Omental fat pad (tissue), 4 donors: Measurements from ENCODE around the gene CCDC47. TPM values are rescaled to one million over a fixed set of nuclear protein-coding genes. Genes with fewer than 3 reads are reported as not detected.

Experiments
- ATAC-seq: fragments of 150-250 bp; one replicate; pipeline ENCODE4 v1.9.1; 2016; ENCODE audit warnings: mild to moderate bottlenecking, moderate library complexity; ENCODE audit not compliant: low FRiP score
- DNase-seq: peaks from one replicate; pipeline ENCODE4 v3.0.0-alpha.2; 2019; ENCODE audit warnings: low spot score
- total RNA-seq, 4 donors: library from RNA; depleted of rRNA; stranded (reverse); fragments of >200 nt; gene quantifications; one replicate each; pipeline ENCODE4 v1.1.0, GENCODE V29; 2016
- TF ChIP-seq, protein P1 (sequence below), 3 donors: fragments of 450-650 bp; IDR thresholded peaks; one replicate each; pipeline ENCODE4 v1.5.1; 2016 to 2017; ENCODE audit warnings: antibody characterized with exemption in 3 of 3, mild to moderate bottlenecking in 3 of 3, moderate library complexity in 2 of 3

The CCDC47 gene
- total RNA-seq, 4 donors from 2014 or later = 59.2 to 103 (median 62.0) TPM

DNA sequence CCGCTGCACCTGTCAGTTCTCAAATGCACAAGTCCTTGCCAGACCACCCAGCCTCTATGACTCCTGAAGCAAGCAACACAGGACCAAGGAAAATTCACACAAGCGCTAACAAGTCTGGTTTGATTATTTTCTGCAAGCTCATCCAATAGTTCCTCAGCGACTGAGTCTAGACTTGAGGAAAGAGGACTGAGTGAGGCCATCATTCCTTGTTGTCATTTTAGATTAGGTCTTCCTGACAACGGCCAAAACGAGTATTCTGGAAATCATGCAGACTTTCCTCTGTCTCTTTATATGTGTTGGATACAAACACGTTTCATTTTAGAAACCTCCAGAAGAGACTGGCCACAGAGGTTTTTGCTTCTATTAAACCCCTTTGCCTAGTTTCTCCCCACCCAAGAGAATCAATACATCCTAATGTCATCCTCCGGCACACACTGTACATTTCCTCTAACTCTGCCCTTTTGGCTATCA lies 561 bp downstream of the CCDC47 start:
- TF ChIP-seq, protein P1, sequence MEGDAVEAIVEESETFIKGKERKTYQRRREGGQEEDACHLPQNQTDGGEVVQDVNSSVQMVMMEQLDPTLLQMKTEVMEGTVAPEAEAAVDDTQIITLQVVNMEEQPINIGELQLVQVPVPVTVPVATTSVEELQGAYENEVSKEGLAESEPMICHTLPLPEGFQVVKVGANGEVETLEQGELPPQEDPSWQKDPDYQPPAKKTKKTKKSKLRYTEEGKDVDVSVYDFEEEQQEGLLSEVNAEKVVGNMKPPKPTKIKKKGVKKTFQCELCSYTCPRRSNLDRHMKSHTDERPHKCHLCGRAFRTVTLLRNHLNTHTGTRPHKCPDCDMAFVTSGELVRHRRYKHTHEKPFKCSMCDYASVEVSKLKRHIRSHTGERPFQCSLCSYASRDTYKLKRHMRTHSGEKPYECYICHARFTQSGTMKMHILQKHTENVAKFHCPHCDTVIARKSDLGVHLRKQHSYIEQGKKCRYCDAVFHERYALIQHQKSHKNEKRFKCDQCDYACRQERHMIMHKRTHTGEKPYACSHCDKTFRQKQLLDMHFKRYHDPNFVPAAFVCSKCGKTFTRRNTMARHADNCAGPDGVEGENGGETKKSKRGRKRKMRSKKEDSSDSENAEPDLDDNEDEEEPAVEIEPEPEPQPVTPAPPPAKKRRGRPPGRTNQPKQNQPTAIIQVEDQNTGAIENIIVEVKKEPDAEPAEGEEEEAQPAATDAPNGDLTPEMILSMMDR (IDR thresholded peaks at IDR 0.05) = no peak
- DNase-seq (no peak), ATAC-seq (no peak)

DNA sequence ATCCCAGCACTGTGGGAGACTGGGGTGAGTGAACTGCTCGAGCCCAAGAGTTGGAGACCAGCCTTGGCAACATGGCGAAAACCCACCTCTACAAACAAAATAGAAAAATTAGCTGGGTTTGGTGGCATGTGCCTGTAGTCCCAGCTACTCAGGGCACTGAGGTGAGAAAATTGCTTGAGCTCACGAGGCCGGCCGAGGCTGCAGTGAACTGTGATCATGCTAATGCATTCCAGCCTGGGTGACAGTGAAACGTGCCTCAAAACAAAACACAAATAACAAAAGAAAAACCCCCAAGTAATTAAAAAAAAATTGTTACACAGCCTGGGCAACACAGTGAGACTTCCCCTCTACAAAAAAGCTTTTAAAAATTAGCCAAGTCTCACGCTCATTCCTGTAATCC lies 5.0 kb downstream of the CCDC47 start:
- ATAC-seq = no peak
- DNase-seq = no peak
- TF ChIP-seq, protein P1 (IDR thresholded peaks at IDR 0.05) = no peak

DNA sequence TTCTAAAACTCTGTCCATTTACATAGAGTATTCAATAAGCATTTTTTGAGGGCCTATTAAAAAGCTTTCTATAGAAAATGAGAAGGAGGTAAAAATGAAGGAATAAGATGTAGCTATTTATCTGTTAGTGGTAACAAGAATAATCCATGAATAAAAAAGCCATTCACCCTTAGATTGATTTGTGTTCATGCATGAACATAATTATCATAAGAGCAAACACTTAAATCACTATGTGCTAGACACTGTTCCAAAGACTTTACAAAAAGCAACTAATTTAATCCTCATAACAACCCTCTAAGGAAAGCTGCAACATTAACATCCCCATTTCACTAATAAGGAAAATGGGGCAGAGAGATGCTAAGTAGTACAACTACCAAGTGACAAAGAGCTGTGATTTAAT lies 6.6 kb downstream of the CCDC47 start:
- no peak for DNase-seq
- ATAC-seq = no peak
- TF ChIP-seq, protein P1 (IDR thresholded peaks at IDR 0.05) = no peak

DNA sequence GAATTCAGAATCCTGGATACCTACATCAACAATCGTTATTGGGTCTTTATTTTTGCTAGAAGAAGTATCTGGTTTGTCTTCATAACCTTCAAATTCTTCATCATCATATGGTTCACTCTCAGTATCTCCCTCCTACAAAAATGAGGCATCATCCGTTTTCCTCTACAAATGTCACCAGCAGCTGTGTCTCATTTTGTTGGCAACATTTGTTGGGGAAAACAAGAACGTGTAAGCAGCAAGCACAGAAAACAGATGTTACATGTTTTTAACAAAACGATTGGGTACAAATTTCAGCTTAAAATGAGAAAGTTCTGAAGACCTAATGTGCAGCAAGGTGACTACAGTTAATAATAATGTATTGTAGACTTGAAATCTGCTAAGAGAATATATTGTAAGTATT lies 8.7 kb downstream of the CCDC47 start:
- DNase-seq (no peak), ATAC-seq (no peak)
- TF ChIP-seq, protein P1 (IDR thresholded peaks at IDR 0.05) = no peak

DNA sequence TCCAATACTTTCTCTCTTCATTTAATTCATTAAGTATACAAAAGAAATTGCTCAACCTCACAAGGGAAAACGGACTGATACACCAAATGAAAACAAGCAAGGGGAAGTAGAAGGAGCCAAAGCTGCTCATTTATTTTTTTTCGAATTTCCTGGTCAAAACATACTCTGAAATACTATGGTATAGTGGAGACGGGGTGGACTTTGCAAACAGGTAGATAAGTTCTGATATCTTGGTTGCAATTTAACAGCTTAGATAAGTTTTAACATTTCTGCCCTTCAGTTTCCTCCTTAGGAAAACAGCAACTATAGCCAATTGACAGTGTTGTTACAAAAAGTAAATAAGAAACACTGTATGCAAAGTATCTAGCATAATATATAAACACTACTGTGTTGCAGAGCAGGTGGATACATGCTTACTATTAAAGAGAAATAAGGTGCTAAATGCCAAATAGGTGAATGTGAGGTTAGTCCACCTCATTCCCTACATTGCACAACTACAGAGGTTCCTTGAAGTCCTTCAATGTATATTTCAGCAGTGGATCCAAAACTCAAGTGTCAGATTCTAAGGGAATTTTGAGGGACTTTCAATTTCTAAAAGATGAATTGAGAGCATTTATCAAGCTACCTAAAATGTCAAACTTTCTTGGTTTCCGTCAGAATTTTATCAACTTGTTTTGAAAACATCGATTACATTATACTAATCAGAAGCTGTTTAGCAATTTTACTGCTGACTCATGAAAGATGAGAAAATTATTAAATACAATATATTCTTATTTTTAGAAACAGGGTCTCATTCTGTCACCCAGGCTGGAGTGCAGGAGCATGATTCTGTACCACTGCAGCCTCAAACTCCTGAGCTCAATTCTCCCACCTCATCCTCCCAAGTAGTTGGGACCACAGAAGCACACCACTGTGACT lies 11.0 kb downstream of the CCDC47 start:
- TF ChIP-seq, protein P1 (IDR thresholded peaks at IDR 0.05) = no peak
- ATAC-seq = no peak
- no peak for DNase-seq

DNA sequence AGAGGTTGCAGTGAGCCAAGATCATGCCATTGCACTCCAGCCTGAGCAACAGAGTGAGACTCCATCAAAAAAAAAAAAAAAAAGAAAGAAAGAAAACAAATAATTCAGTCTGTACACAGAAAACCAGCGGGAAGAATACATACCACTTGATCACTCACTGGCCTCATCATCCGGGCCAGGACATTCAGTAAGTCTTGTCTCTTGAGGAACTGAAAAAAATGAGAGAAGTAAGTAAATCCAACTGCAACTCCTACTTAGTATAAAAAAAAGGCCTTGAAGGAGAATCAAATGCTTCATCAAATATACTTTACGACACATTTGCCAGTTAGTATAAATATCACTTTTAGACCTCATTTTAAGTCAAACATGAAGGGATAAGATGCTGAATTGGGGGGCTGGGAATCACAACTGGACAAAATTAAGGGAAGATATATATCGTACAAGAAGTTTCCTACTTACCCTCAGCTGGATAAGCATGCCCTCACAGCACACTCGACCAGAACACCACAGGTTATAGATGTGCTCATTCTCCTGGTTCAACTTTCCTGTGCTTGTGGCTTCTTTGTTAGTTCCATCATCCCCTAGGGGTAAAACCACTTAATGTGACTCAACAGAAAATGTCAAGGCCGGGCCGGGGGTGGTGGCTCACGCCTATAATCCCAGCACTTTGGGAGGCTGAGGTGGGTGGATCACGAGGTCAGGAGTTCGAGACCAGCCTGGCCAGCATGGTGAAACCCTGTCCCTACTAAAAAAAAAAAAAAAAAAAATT lies 12.4 kb downstream of the CCDC47 start:
- TF ChIP-seq, protein P1 (IDR thresholded peaks at IDR 0.05) = no peak
- ATAC-seq (no peak), DNase-seq (no peak)
